Peyer's patch (tissue), 4 donors: ENCODE results near the gene SPOCK3.

Source experiments
- POLR2A ChIP-seq, 2 donors: fragments of 450-650 bp; IDR thresholded peaks; one replicate each; pipeline ENCODE4 v1.5.1; 2017; ENCODE audit warnings: antibody characterized with exemption in 2 of 2, mild to moderate bottlenecking in 2 of 2, moderate library complexity in 2 of 2
- TF ChIP-seq, protein P1 (sequence below), 6 experiments: fragments of 450-650 bp in 4 of 6; fragments of 200-600 bp in 2 of 6; sonication (generic) in 1 of 6; IDR thresholded peaks; one replicate each; pipeline ENCODE4 v1.5.1; 2017 to 2019; ENCODE audit warnings: antibody characterized with exemption in 6 of 6, mild to moderate bottlenecking in 3 of 6, moderate library complexity in 1 of 6

DNA sequence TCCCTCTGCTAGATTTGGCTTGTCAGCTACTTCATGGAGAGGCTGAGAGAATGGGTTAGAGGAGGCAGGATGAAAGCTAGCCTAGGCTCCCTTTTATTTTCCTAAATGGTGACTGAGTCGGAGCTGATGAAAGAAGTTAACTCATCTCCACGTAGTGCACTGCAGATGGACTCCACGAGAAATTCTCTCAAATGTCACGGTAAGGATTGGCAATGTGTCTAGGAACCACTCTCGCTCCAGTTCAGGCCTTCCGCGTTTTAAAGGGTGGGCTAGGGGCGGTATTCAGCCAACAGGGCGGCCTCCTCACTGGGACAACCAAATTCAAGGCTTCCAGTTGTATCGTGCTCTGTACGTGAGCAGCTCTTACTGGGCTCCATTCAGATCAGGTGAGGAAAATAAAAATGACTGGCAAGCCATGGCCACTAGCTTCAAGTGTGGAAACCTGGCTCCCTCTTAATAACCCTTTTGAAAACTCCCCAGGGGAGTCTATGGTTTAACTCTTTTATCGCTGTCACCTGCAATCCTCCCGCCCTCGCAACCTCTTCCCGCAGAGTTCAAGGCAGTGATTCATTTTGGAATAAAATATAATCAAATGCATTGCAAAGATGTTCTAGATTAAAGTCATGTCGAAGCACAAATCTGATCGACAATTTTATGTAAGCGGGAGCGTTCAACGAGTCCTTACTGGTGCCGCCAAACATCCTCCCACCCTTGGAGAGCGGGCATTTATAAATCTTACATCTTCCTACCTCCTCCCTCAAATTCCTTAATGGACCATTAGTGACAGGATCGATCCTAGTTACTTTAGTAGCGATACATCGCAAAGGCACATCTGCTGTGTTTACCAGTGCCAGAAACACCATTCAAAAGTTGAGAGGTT is 1.2 kb downstream of the SPOCK3 start:
- no peak for TF ChIP-seq POLR2A (IDR thresholded peaks at IDR 0.05)
- TF ChIP-seq, protein P1, sequence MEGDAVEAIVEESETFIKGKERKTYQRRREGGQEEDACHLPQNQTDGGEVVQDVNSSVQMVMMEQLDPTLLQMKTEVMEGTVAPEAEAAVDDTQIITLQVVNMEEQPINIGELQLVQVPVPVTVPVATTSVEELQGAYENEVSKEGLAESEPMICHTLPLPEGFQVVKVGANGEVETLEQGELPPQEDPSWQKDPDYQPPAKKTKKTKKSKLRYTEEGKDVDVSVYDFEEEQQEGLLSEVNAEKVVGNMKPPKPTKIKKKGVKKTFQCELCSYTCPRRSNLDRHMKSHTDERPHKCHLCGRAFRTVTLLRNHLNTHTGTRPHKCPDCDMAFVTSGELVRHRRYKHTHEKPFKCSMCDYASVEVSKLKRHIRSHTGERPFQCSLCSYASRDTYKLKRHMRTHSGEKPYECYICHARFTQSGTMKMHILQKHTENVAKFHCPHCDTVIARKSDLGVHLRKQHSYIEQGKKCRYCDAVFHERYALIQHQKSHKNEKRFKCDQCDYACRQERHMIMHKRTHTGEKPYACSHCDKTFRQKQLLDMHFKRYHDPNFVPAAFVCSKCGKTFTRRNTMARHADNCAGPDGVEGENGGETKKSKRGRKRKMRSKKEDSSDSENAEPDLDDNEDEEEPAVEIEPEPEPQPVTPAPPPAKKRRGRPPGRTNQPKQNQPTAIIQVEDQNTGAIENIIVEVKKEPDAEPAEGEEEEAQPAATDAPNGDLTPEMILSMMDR (IDR thresholded peaks at IDR 0.05): no peak
